ENCODE data around the gene EXOC1L. TPM values are rescaled to one million over a fixed set of nuclear protein-coding genes. Genes with fewer than 3 reads are reported as not detected.

The EXOC1L gene
- not detected in 2 replicates for total RNA-seq

- DNase-seq (ENCODE audit: low read depth), result no peak
- H3K4me3 ChIP-seq (ENCODE audit: low read depth, low read length), result peak within 1 kb of the TSS; percentile 27
- no peak for TF ChIP-seq CTCF (conservative IDR thresholded peaks at IDR 0.05; ENCODE audit: low read depth, low read length)
Measured at GRCh38 chr4:55819634-55820033, at the start of gene EXOC1L. Gene EXOC1L (plus strand): TSS chr4:55819790. CDS start chr4:55820027, 237 bp downstream.

GRCh38 chr4:55770662-55771061 lies 48.9 kb upstream of the EXOC1L start:
- H3K4me3 ChIP-seq (ENCODE audit: low read depth, low read length), result no peak overlapping the region
- no peak for DNase-seq (ENCODE audit: low read depth)
- no peak for TF ChIP-seq CTCF (conservative IDR thresholded peaks at IDR 0.05; ENCODE audit: low read depth, low read length)

GRCh38 chr4:55781341-55781740 lies 38.2 kb upstream of the EXOC1L start:
- TF ChIP-seq CTCF (conservative IDR thresholded peaks at IDR 0.05; ENCODE audit: low read depth, low read length), result no peak
- no peak overlapping the region for H3K4me3 ChIP-seq (ENCODE audit: low read depth, low read length)
- DNase-seq (ENCODE audit: low read depth), result no peak

- no peak overlapping the region for H3K4me3 ChIP-seq (ENCODE audit: low read depth, low read length)
- DNase-seq (ENCODE audit: low read depth), result no peak
- TF ChIP-seq CTCF (conservative IDR thresholded peaks at IDR 0.05; ENCODE audit: low read depth, low read length), result no peak
Measured at GRCh38 chr4:55781812-55782211, 37.8 kb upstream of the EXOC1L start.

GRCh38 chr4:55783584-55783983 lies 36.0 kb upstream of the EXOC1L start:
- DNase-seq (ENCODE audit: low read depth), result no peak
- TF ChIP-seq CTCF (conservative IDR thresholded peaks at IDR 0.05; ENCODE audit: low read depth, low read length), result no peak
- H3K4me3 ChIP-seq (ENCODE audit: low read depth, low read length), result no peak overlapping the region

GRCh38 chr4:55784747-55785146 lies 34.8 kb upstream of the EXOC1L start:
- no peak for TF ChIP-seq CTCF (conservative IDR thresholded peaks at IDR 0.05; ENCODE audit: low read depth, low read length)
- H3K4me3 ChIP-seq (ENCODE audit: low read depth, low read length), result no peak overlapping the region
- no peak for DNase-seq (ENCODE audit: low read depth)

- DNase-seq (ENCODE audit: low read depth), result no peak
- no peak overlapping the region for H3K4me3 ChIP-seq (ENCODE audit: low read depth, low read length)
- TF ChIP-seq CTCF (conservative IDR thresholded peaks at IDR 0.05; ENCODE audit: low read depth, low read length), result no peak
Measured at GRCh38 chr4:55791666-55792065, 27.9 kb upstream of the EXOC1L start.

Measured in epithelial cell of proximal tubule (primary cell).